ENCODE measurements around the gene UGCG. TPM values are rescaled to one million over a fixed set of nuclear protein-coding genes. Genes with fewer than 3 reads are reported as not detected.

Gene UGCG
- total and polyA plus RNA-seq, 2 of the 4 experiments (the other 2 are of a cell fraction): 84.2 to 104 TPM

DNA sequence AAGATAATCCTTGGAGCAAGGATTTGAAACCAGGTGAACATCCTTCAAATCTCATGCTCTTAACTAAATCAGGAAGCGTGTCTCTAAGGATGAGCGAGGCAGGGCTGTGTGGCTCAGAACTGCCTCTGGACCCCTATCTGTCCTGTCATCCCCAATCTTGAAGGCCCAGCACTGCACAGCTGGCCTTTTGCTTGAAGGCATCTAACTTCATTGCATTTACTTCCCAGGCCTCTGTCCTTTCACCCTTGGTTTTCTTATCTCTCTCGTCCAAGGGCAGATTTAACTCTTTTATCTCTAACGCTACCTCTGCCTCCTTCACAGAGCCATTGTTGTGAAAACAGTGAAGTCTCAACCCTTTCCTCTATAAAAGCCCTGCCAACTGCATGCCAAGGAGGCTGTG lies 83.8 kb downstream of the UGCG start:
- no peak overlapping the region for H3K27ac ChIP-seq (ENCODE audit: insufficient read depth, low read length)
- no peaks in the 10 kb centered on the region for H3K36me3 ChIP-seq (ENCODE audit: control insufficient read depth, insufficient read depth, low read length)
- H3K14ac ChIP-seq (replicated peaks; ENCODE audit: low read depth, low read length): no peak overlapping the region
- H3K4me3 ChIP-seq (ENCODE audit: insufficient read depth, low read depth, low read length): no peak overlapping the region
- H3K4ac ChIP-seq (ENCODE audit: low read depth, low read length): no peak overlapping the region
- 0 out of 2 replicates have a peak, but pooled peaks cover 1% of the 10 kb centered on the region for H3K27me3 ChIP-seq (ENCODE audit: control insufficient read depth, insufficient read depth, low read length)
- no peaks in the 10 kb centered on the region for H3K79me1 ChIP-seq (ENCODE audit: low read depth in 1 of 2, low read length in 2 of 2)
- H2AFZ ChIP-seq (replicated peaks; ENCODE audit: low read length, poor library complexity): no peak overlapping the region
- ChIA-PET POLR2A (ENCODE audit: unreplicated experiment) (no interaction called here), CTCF (no interaction called here)
- peak overlapping the region; percentile 7; the same call in 1 of the 2 replicates for H2AK5ac ChIP-seq (ENCODE audit: low read depth, low read length)
- no peaks in the 10 kb centered on the region for H3K9me3 ChIP-seq (ENCODE audit: control insufficient read depth, insufficient read depth, low read length)
- H3K9ac ChIP-seq (ENCODE audit: low read depth, low read length): no peak overlapping the region
- no TSS peak for BruUV-seq (replicated peaks)
- WGBS, 2 experiments (ENCODE audit: extremely low coverage in 2 of 2, insufficient read length in 1 of 2): 100% methylated on average over 2 of the region's 4 CpGs; no CpG with 5 or more reads in 1 of the 2 experiments
- no peak overlapping the region for H3K18ac ChIP-seq (ENCODE audit: low read depth, low read length)
- intact Hi-C loops (cut with micrococcal nuclease) (no loop called here), dilution Hi-C loops (cut with HindIII; ENCODE audit: low sequenced_read_pairs, unreplicated experiment) (no loop called here), in situ Hi-C loops (cut with MboI; ENCODE audit: low sequenced_read_pairs) (no loop called here)
- no peaks in the 10 kb centered on the region for H4K20me1 ChIP-seq (ENCODE audit: insufficient read depth, low read length)
- H3K56ac ChIP-seq (ENCODE audit: extremely low read depth, insufficient read depth, low read length): no peak overlapping the region
- no peak overlapping the region for H2BK20ac ChIP-seq (ENCODE audit: low read depth, low read length)
- peaks cover 8% of the 10 kb centered on the region for H3K9me1 ChIP-seq (ENCODE audit: insufficient read depth, low read length)
- no peak overlapping the region for H3K23ac ChIP-seq (ENCODE audit: low read depth, low read length)
- peaks cover 6% of the 10 kb centered on the region for H3K4me1 ChIP-seq (ENCODE audit: control insufficient read depth, insufficient read depth, low read length)
- no peak overlapping the region for H2BK120ac ChIP-seq (ENCODE audit: low read depth, low read length)
- peak overlapping the region; percentile 6; the same call in 1 of the 3 replicates for H2BK15ac ChIP-seq (ENCODE audit: low read depth, low read length)
- ATAC-seq (ENCODE audit: low read depth) (no peak), DNase-seq (no peak)
- no peak overlapping the region for H4K8ac ChIP-seq (ENCODE audit: low read depth in 2 of 2, low read length in 2 of 2)
- H2AK9ac ChIP-seq (replicated peaks; ENCODE audit: low read depth, low read length, poor library complexity): no peak overlapping the region
- no peak overlapping the region for H2BK5ac ChIP-seq (ENCODE audit: low read depth, low read length, poor library complexity, severe bottlenecking)
- no peak overlapping the region for H3K4me2 ChIP-seq (ENCODE audit: low read depth, low read length)
- 0 out of 2 replicates have a peak overlapping the region, but pooled peaks have one; percentile 1 for H4K91ac ChIP-seq (ENCODE audit: insufficient read depth, low read depth, low read length)
- TF ChIP-seq BHLHE40 (IDR thresholded peaks at IDR 0.05; ENCODE audit: low read depth, low read length) (no peak), RAD21 (IDR thresholded peaks at IDR 0.05; ENCODE audit: low read length) (no peak), POLR2A (IDR thresholded peaks at IDR 0.05; ENCODE audit: low read depth, low read length) (no peak), MAZ (IDR thresholded peaks at IDR 0.05; ENCODE audit: borderline replicate concordance, low read depth, low read length) (no peak), CEBPB (IDR thresholded peaks at IDR 0.05; ENCODE audit: low read depth, low read length) (no peak), RFX5 (IDR thresholded peaks at IDR 0.05; ENCODE audit: low read depth, low read length) (no peak)
- TF ChIP-seq, protein P1, sequence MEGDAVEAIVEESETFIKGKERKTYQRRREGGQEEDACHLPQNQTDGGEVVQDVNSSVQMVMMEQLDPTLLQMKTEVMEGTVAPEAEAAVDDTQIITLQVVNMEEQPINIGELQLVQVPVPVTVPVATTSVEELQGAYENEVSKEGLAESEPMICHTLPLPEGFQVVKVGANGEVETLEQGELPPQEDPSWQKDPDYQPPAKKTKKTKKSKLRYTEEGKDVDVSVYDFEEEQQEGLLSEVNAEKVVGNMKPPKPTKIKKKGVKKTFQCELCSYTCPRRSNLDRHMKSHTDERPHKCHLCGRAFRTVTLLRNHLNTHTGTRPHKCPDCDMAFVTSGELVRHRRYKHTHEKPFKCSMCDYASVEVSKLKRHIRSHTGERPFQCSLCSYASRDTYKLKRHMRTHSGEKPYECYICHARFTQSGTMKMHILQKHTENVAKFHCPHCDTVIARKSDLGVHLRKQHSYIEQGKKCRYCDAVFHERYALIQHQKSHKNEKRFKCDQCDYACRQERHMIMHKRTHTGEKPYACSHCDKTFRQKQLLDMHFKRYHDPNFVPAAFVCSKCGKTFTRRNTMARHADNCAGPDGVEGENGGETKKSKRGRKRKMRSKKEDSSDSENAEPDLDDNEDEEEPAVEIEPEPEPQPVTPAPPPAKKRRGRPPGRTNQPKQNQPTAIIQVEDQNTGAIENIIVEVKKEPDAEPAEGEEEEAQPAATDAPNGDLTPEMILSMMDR (conservative IDR thresholded peaks at IDR 0.05; ENCODE audit: low read depth, low read length): no peak
- TF ChIP-seq, protein P2, sequence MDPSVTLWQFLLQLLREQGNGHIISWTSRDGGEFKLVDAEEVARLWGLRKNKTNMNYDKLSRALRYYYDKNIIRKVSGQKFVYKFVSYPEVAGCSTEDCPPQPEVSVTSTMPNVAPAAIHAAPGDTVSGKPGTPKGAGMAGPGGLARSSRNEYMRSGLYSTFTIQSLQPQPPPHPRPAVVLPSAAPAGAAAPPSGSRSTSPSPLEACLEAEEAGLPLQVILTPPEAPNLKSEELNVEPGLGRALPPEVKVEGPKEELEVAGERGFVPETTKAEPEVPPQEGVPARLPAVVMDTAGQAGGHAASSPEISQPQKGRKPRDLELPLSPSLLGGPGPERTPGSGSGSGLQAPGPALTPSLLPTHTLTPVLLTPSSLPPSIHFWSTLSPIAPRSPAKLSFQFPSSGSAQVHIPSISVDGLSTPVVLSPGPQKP (IDR thresholded peaks at IDR 0.05; ENCODE audit: borderline replicate concordance, low read depth, low read length): no peak
- no peak overlapping the region for H4K5ac ChIP-seq (ENCODE audit: low read depth, low read length)
